Stimulated activated CD8-positive, alpha-beta memory T cell treated with anti-CD3 and anti-CD28 coated beads, Interleukin-15, amount 100 ng/mL, for 4 hours (primary cell): ENCODE results near the gene GRIP1.

Experiments used
- DNase-seq, 2 donors: peaks; one replicate each; pipeline ENCODE4 v3.0.0-alpha.2; 2020; ENCODE audit warnings: low read depth in 2 of 2

GRIP1 gene

DNA sequence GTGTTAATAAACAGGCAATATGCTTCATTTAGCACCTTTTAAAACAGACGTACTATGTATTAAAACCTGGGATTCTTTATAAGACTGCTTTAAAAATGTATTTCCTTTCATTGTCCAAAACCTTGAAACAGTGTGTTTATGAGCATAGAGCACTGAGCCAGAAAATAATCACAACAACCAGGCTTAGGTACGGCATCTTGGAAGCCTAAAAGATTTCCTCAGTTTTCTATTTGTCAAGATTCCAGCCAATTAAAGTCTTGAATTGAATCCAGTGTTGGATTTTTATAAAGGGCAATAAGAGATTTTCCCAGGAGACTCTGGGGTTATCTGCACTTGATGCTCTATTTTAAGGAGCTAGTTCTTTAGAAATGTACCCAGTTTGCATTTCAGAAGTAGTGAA is 80.3 kb downstream of the GRIP1 start:
- no peak for DNase-seq

DNA sequence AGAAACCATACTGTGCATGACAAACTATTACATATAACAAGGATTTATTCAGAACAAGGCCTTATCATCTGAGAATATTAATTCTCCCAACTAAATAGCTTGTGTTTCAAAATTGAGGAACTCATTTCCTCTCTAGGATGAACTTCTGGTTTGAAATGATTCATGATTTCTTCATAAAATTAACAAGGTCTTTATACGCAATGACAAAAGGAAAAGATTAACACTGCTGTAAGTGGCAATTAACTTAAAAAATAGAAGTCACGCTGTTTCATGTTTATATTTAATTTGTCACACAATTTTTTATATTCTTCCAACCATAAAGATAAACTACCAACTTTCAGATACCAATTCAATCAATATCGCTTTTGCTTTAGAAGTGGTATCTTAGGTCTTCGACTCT is 80.8 kb downstream of the GRIP1 start:
- DNase-seq, result no peak

DNA sequence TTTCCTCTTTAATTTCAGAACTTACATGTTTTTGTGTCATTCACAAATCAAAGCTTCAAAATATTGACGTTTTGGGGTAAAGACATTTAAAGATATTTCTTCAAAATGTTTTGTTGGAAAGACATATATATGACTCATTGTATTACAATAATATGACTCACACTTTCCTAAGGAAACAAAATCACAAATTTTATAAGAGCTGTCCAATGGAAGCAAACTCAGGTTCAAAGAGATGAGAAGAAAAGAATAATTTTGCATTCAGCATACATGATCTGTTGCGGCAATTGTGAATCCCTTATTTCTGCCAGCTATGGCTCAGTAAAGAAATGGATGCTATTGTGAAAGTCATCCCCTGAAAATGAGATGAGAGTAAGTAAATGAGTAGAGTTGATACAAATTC is 82.7 kb downstream of the GRIP1 start:
- DNase-seq, result no peak

DNA sequence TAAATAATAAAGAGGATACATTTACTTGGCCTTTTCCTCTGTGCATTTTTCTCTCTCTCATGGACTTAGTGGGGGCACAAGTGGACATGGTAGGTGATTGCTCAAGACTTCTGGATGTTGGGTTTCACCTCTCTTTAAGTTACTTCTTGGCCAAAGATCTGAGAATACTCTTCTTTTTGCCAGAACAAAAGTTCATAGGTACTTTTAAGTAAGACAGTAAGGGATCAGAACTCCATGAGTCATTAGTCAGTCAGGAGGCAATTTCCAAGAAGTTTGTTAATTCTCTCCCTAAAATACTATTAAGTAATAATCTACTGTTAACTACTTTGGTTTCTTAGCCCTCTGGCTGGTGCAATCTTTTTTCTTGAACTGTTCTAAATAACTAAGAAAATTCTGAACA is 84.2 kb downstream of the GRIP1 start:
- no peak for DNase-seq

DNA sequence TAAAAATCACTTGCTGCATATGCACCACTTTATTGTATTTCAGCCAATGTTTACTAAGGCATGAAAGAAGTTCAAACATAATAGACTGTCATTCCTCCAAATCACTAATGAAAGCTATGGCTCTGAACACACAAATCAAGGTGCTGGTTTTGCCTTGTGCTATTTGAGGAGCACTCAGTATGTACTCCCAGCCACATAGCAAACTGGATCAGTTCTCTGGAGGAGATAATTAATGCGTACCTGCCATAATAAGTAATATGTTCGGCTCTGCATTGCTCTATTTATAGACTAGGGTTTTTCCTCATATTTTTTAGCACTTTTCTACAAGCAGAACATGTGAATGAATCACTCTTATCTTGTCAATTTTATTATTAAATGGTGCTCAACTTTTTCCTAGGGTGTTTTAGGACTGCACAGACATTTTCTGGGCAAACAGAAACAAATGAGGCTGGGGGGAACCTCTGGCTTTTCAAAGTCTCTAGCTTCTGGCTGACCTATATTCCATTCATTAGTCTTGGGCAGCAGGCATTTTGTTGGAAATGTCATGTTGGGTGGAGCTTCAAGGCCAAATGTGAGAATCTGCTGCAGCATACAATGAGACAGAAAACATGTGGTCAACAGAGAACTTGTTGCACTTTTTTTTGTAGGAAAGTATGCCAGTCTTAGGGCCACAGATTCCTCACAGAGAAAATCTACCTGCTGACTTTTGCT is 88.4 kb downstream of the GRIP1 start:
- DNase-seq, result no peak

DNA sequence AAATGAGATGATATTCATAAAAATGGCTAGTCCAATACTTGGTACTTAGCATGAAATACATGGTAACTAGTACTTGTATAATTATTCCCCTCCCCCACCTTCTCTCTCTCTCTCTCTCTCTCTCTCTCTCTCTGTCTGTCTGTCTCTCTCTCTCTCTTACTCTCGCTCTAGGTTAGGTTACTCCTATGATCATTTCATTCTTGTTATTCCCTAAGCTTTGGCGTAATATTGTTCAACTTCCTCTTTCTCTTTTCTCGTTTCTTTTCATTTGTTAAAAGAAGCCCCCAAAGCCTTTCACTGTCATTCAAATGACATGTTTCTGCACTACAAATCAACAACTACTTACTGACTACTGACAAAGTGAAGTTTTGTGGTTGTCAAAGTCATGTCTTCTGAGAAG is 89.8 kb downstream of the GRIP1 start:
- DNase-seq, result no peak

DNA sequence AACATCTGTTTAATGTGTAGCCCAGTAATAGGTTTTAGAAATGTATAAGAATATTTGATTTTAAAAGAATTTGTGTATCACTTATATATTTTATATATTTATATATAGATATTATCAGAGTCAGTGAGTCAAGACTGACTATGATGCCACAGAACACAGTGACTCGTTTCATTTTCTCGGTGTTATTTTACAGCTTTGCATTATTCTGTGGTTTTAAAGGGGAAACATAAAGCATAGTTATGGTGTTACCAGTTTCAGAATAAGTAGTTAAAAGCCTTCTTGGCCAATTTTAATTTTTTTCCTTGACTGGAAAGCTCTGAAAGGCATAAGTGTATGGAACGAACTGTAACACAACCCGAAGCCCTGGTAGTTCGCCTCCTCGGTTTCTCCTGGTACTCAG is 91.0 kb downstream of the GRIP1 start:
- no peak for DNase-seq

DNA sequence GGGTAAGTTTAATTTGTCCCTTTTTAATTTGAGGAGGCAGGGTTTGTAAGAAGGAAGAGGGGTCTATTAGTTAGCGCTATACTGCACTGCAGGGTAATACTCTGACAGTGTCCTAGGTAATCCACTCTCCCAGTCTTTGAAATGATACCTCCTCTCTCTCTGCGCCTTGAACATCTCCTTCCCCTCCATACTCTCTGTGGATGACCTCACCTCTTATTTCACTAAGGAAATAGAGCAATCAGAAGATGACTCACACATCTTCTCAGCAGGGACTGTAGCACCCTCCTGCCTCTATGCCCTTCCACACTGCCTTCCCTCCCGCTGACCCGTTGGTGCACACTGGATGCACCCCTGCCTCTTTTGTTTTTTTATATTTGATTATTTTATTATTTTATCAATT is 94.2 kb downstream of the GRIP1 start:
- DNase-seq, result no peak

DNA sequence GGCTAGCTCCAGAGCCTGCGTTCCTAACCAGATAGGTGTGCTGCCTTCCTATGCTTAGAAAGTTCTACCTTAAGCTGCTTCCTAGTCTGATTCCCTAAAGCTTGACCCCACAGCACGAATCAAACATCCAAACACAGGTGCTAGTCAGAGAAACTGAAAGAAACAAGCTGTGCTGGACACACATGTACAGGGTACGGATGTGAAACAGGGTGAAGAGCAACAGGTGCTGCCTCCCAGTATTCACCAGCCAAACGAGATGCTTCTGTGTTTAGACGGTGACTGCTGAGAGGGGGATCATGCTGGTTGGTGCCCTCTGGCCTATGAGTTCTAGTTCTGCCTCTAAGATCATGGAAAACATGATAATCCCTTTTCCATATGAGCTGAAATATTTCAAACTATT is 105.3 kb downstream of the GRIP1 start:
- no peak for DNase-seq

- no peak for DNase-seq
These were observed 106.0 kb downstream of the GRIP1 start for GRCh38 chr12:66572845-66573244.

- DNase-seq, result no peak
These were observed 107.4 kb downstream of the GRIP1 start for GRCh38 chr12:66571361-66571915.

DNA sequence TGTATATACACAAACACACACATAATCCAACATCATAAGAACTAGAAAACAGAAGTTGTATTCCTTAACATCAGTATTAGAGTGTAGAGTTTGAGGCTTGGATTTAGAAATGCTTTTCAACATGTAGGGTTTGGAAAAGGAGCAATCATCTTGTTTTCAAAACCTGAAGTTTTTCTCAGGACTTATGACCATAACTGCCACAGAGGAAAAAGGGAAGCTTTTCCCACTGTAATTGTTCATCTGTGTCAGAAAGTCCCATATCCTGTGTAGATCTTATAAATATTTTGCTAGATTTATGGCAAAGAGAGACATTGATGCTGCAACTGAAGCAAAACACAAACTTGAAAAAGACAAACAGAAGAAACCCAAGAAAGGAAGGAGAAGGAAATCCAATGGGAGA is 115.7 kb downstream of the GRIP1 start:
- no peak for DNase-seq

DNA sequence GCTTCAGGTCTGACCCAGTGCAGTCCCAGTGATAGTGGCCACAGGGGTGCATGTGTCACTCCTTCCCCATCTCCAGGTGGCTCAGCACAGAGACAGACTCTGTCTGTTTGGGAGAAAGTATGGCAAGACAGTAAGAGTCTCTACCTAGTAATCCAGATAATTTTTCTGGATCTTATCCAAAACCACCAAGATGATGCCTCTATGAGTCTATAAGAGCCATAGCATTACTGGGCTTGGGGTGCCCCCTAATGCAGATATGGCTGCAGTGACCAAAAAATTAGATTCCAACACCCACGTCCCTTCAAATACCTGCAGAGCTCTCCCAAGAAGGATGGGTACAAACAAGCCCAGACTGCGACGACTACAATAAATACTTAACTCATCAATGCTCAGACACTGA is 123.8 kb downstream of the GRIP1 start:
- DNase-seq, result no peak

GRCh38 chr12:66552716-66553115 is 126.2 kb downstream of the GRIP1 start:
- DNase-seq, result no peak

- DNase-seq, result no peak
These were observed 128.2 kb downstream of the GRIP1 start for GRCh38 chr12:66550626-66551025.

DNA sequence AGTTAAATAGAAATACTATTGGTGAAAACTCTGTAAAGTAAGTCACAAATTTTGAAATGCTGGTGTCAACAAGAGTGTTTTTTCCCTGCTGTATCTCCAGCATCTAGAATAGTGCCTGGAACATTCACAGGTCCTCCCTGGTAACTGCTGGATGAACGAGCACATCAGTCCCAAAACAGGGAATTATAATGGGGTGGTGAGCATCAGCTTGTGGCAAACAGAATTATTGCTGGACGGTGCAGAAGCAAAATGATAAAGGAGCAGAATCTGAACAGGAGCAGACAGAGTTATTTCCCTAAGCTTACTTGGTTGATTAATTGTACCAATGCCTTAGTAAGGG is 129.9 kb downstream of the GRIP1 start:
- no peak for DNase-seq

GRCh38 chr12:66548338-66549049 is 130.4 kb downstream of the GRIP1 start:
- no peak for DNase-seq

GRCh38 chr12:66541426-66541825 is 137.4 kb downstream of the GRIP1 start:
- no peak for DNase-seq

DNA sequence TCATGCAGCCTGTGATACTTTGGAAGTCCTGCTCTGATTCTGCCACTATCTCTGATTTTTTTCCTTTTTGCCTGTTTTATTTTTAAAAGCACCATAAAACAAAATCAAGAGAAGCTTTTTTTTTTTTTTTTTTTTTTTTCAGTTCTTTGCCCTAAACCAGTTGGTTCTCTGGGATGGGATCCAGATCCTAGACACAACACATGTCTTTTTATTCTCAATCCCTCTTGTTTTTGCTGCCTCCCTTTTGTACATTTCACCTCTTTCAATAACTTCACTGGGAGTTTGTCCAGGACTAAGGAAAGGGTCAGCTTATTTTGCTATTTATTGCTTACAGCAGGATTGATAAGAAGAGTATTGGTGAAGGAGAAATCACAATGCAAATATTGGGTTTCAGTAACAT is 139.4 kb downstream of the GRIP1 start:
- DNase-seq, result no peak

- no peak for DNase-seq
These were observed 139.9 kb downstream of the GRIP1 start for GRCh38 chr12:66538970-66539369.

- DNase-seq, result no peak
These were observed 141.0 kb downstream of the GRIP1 start for GRCh38 chr12:66537876-66538275.

- DNase-seq, result no peak
These were observed 145.1 kb downstream of the GRIP1 start for GRCh38 chr12:66533767-66534166.

DNA sequence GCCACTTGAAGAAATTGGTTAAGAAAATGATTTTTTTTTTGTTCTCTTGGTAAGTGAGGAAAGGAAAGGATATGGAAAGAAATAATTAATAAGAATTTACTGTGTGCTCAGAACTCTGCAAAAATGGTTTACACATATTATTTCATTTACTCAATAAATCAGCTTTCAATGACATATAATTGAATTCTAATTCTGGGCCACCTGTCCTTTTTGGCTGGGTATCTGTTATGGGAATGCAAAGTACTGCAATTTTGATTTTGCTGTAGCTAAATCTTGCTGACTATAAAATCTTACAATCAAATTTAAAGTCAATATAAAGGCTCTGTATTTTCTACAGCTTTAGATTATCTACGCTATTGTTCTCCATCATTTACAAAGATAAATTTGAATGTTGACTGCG is 147.1 kb downstream of the GRIP1 start:
- DNase-seq, result no peak

- DNase-seq, result no peak
These were observed 148.9 kb downstream of the GRIP1 start for GRCh38 chr12:66529934-66530333.
